ENCODE results near the gene CTDSP2.
"Not testable (repeated sequence)": the region's sequence is repeated elsewhere in the genome, so short reads cannot be mapped to it uniquely, and the experiment has no call there.

CTDSP2 gene

DNA sequence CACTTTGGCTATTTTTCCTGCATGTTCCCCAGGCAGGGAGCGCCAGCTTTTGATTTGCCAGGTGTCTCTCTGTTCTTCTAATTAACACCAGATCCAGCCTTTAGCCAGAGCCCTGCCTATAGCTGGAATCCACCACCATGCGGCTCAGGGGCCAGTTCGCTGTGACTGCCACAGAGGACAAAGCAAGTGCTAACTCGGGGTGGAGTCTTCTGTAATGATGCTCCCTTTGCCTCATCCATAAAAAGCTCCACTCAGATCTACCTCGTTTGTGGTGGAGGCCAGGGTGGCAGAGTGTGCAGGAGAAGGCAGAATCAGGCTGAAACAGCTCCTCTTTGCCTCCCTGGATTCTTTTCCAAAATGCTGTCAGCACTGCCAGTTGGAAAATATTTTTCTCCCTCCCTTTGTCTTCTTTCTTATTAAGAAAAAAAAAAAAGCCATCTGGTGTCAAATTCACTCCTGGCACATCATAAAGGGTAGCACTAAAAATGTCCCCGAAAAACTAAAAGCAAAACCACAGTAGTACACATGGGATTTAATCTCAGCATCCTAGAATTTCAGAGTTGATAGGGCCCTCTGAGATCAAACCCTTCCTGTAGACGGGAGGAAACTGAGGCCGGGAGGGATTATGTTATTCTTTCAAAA is 18.0 kb upstream of the CTDSP2 start:
- Histone ChIP-seq H3F3A (ENCODE audit: insufficient read depth) (no peaks in the 10 kb centered on the region), H3K27me3 (ENCODE audit: low read length) (no peaks in the 10 kb centered on the region), H3K79me2 (ENCODE audit: insufficient read depth, low read length) (no peaks in the 10 kb centered on the region), H2AFZ (ENCODE audit: low read depth, low read length, severe bottlenecking) (peak overlapping the region; percentile 70), H3K27ac (ENCODE audit: low read depth, low read length) (no peak overlapping the region), H3K9me2 (replicated peaks; ENCODE audit: insufficient read depth, low read length) (no peaks in the 10 kb centered on the region), H4K20me1 (ENCODE audit: low read depth, low read length) (no peaks in the 10 kb centered on the region), H3K4me2 (ENCODE audit: low read depth, low read length, poor library complexity, severe bottlenecking) (peak overlapping the region; percentile 30), H3K9ac (ENCODE audit: low read length) (no peak overlapping the region), H3K4me3 (ENCODE audit: insufficient read depth, low read length, poor library complexity, severe bottlenecking) (no peak overlapping the region), H3K9me3 (ENCODE audit: insufficient read depth, low read length) (no peaks in the 10 kb centered on the region), H3K36me3 (ENCODE audit: low read length) (no peaks in the 10 kb centered on the region)
- TF ChIP-seq, protein P1, sequence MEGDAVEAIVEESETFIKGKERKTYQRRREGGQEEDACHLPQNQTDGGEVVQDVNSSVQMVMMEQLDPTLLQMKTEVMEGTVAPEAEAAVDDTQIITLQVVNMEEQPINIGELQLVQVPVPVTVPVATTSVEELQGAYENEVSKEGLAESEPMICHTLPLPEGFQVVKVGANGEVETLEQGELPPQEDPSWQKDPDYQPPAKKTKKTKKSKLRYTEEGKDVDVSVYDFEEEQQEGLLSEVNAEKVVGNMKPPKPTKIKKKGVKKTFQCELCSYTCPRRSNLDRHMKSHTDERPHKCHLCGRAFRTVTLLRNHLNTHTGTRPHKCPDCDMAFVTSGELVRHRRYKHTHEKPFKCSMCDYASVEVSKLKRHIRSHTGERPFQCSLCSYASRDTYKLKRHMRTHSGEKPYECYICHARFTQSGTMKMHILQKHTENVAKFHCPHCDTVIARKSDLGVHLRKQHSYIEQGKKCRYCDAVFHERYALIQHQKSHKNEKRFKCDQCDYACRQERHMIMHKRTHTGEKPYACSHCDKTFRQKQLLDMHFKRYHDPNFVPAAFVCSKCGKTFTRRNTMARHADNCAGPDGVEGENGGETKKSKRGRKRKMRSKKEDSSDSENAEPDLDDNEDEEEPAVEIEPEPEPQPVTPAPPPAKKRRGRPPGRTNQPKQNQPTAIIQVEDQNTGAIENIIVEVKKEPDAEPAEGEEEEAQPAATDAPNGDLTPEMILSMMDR (IDR thresholded peaks at IDR 0.05; ENCODE audit: insufficient read depth, low read length, poor library complexity, severe bottlenecking) = no peak
- no peak for TF ChIP-seq EZH2phosphoT487 (conservative IDR thresholded peaks at IDR 0.05; ENCODE audit: low read length)

DNA sequence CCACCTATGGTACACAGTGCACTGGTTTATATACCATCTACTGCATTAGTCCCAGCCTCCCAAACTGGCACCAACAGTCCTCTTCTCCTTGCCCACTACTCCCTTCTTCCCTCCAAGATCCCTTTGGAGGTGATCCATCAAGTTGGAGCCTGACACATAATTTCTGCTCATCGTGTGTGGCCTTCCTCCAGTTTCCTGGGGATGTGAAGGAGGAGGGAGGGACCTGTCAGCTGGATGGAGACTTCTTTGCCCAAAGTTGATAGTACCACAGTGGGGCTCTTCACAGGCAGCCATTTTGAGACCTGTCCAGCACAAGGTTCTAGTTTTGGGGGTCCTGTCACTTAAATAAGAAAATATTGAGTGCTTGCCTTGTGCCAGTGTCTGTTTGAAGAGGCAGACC is 17.1 kb upstream of the CTDSP2 start:
- Histone ChIP-seq H4K20me1 (ENCODE audit: low read depth, low read length) (no peaks in the 10 kb centered on the region), H3K9me3 (ENCODE audit: insufficient read depth, low read length) (no peaks in the 10 kb centered on the region), H3K9me2 (replicated peaks; ENCODE audit: insufficient read depth, low read length) (no peaks in the 10 kb centered on the region), H3K27ac (ENCODE audit: low read depth, low read length) (no peak overlapping the region), H3K36me3 (ENCODE audit: low read length) (no peaks in the 10 kb centered on the region), H3K4me3 (ENCODE audit: insufficient read depth, low read length, poor library complexity, severe bottlenecking) (no peak overlapping the region), H3K4me2 (ENCODE audit: low read depth, low read length, poor library complexity, severe bottlenecking) (no peak overlapping the region), H3K27me3 (ENCODE audit: low read length) (no peaks in the 10 kb centered on the region), H3K9ac (ENCODE audit: low read length) (no peak overlapping the region), H3K79me2 (ENCODE audit: insufficient read depth, low read length) (no peaks in the 10 kb centered on the region), H3F3A (ENCODE audit: insufficient read depth) (no peaks in the 10 kb centered on the region), H2AFZ (ENCODE audit: low read depth, low read length, severe bottlenecking) (no peak overlapping the region)
- TF ChIP-seq EZH2phosphoT487 (conservative IDR thresholded peaks at IDR 0.05; ENCODE audit: low read length) = no peak
- TF ChIP-seq, protein P1 (IDR thresholded peaks at IDR 0.05; ENCODE audit: insufficient read depth, low read length, poor library complexity, severe bottlenecking) = no peak

DNA sequence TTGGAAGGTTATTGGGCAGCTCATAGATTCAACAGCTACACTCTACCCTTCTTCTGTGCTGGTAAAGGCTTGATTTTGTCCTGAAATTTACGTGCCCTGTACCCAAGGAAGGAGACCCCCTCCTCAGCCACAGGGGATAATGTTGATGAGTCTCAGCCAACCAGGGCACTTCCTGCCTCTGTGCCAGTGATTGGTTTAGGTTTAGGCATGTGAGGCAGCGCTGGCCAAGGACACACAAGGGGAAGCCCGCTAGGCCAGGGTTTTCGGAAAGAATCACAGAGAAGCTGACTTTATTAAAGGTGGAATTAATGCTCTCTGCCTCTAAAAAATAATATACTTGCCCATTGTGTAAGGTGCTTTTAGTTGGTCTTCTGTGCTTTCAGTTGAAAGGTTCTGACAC is 15.4 kb upstream of the CTDSP2 start:
- Histone ChIP-seq H3K27ac (ENCODE audit: low read depth, low read length) (no peak overlapping the region), H3K27me3 (ENCODE audit: low read length) (no peaks in the 10 kb centered on the region), H4K20me1 (ENCODE audit: low read depth, low read length) (no peaks in the 10 kb centered on the region), H3K4me2 (ENCODE audit: low read depth, low read length, poor library complexity, severe bottlenecking) (no peak overlapping the region), H3K4me3 (ENCODE audit: insufficient read depth, low read length, poor library complexity, severe bottlenecking) (no peak overlapping the region), H3K9me2 (replicated peaks; ENCODE audit: insufficient read depth, low read length) (no peaks in the 10 kb centered on the region), H2AFZ (ENCODE audit: low read depth, low read length, severe bottlenecking) (no peak overlapping the region), H3K9ac (ENCODE audit: low read length) (no peak overlapping the region), H3K9me3 (ENCODE audit: insufficient read depth, low read length) (no peaks in the 10 kb centered on the region), H3K36me3 (ENCODE audit: low read length) (no peaks in the 10 kb centered on the region), H3F3A (ENCODE audit: insufficient read depth) (no peaks in the 10 kb centered on the region), H3K79me2 (ENCODE audit: insufficient read depth, low read length) (no peaks in the 10 kb centered on the region)
- TF ChIP-seq, protein P1 (IDR thresholded peaks at IDR 0.05; ENCODE audit: insufficient read depth, low read length, poor library complexity, severe bottlenecking) = no peak

DNA sequence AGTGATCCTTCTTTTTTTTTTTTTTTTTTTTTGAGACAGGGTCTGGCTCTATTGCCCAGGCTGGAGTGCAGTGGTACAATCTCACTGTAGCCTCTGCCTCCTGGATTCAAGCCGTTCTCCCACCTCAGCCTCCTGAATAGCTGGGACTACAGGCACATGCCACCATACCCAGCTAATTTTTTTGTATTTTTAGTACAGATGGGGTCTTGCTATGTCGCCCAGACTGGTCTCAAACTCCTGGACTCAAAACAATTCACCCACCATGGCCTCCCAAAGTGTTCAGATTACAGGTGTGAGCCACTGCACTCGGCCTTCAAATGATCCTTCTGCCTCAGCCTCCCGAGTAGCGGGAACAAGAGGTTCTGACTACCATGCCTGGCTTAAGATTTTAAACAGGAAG is 14.4 kb upstream of the CTDSP2 start:
- not testable (repeated sequence) for H2AFZ ChIP-seq (ENCODE audit: low read depth, low read length, severe bottlenecking); H4K20me1 ChIP-seq (ENCODE audit: low read depth, low read length); H3K27me3 ChIP-seq (ENCODE audit: low read length); H3K4me2 ChIP-seq (ENCODE audit: low read depth, low read length, poor library complexity, severe bottlenecking); H3K79me2 ChIP-seq (ENCODE audit: insufficient read depth, low read length); H3K9ac ChIP-seq (ENCODE audit: low read length); H3K27ac ChIP-seq (ENCODE audit: low read depth, low read length); H3K9me2 ChIP-seq (replicated peaks; ENCODE audit: insufficient read depth, low read length); H3K36me3 ChIP-seq (ENCODE audit: low read length); H3F3A ChIP-seq (ENCODE audit: insufficient read depth); H3K9me3 ChIP-seq (ENCODE audit: insufficient read depth, low read length); H3K4me3 ChIP-seq (ENCODE audit: insufficient read depth, low read length, poor library complexity, severe bottlenecking)

All from SU-DHL-6 (cell line).